Ishikawa (cell line): ENCODE measurements around the gene GSTA4.

Experiments
- CREB1 ChIP-seq: IDR thresholded peaks from 2 replicates; pipeline ENCODE4 v1.6.1; 2012; ENCODE audit warnings: low read depth
- EP300 ChIP-seq: IDR thresholded peaks from 2 replicates; pipeline ENCODE4 v1.6.1; 2012; ENCODE audit warnings: borderline replicate concordance
- TAF1 ChIP-seq: IDR thresholded peaks from 2 replicates; pipeline ENCODE4 v1.6.1; 2012; ENCODE audit warnings: low read depth, mild to moderate bottlenecking
- TEAD4 ChIP-seq: IDR thresholded peaks from 2 replicates; pipeline ENCODE4 v1.6.1; 2012
- USF1 ChIP-seq: IDR thresholded peaks from 2 replicates; pipeline ENCODE4 v1.6.1; 2012
- YY1 ChIP-seq: IDR thresholded peaks from 2 replicates; pipeline ENCODE4 v1.6.1; 2012; ENCODE audit warnings: low read depth

- TF ChIP-seq EP300 (no peak), TEAD4 (no peak), YY1 (no peak), USF1 (no peak), CREB1 (no peak), TAF1 (no peak)
These were observed 29.0 kb downstream of the GSTA4 start for GRCh38 chr6:52966101-52966500.
